ENCODE results near the gene ESPNL. TPM values are rescaled to one million over a fixed set of nuclear protein-coding genes. Genes with fewer than 3 reads are reported as not detected.
A peak's percentile ranks its signal among the peaks of the same experiment; 100 is the strongest.

The ESPNL gene
- polyA plus RNA-seq, 1 donor, result 0.30 TPM

GRCh38 chr2:238142382-238143205, 42.5 kb downstream of the ESPNL start:
- no peak for DNase-seq

GRCh38 chr2:238143239-238143951, 43.3 kb downstream of the ESPNL start:
- no peak for DNase-seq

DNA sequence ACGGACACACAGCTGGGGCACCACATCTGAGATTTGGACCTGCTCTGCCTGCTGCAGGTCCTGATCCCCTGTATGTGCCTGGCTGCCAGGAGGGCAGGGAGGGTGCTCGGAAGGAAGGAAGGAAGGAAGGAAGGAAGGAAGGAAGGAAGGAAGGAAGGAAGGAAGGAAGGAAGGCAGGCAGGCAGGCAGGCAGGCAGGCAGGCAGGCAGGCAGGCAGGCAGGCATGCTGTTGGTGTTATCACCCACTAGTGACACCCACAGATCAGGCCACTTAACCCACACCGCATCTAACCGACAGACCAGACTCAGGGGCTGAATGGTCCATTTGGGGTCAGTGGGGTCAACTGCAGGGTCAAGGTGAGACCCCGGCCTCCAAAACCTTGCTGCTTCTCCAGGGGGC, 44.1 kb downstream of the ESPNL start:
- DNase-seq, result no peak

DNA sequence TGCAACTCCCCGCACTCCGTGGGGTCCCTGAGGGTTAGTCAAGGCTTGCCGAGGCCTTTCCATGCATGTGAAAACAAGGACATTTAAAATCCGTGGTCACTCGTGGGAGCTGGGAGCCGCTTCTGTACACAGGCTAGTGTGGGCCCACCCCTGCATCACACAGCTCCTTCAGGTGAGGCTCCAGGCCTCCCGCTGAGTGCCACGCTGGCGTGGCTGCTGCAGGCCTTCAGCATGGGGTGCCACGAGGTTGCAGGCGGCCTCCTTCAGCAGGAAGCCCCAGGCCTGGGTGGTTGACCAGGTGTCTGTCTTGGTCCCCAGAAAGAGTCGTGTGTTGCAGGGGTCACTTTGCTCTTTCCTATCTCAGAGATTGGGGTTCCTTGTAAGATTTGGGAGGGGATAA, 44.9 kb downstream of the ESPNL start:
- no peak for DNase-seq

DNA sequence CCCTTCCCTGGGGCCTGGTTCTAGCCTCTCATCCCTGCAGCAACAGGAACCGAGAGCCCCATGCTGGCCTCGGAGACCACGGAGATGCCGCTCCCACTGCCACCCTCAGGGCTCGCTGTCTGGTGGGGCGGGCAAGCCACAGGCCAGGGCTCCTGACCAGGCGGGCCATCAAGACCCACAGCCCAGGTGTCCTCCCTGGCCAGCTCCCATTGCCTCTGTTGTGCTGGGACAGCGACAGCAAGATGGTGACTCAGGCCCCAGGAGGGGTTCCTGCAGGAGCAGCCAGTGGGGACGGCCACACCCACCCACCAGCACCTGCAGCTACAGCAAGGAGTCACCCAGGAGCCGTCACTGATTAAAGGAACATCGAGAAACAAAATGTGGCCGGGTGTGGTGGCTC, 45.7 kb downstream of the ESPNL start:
- no peak for DNase-seq

DNA sequence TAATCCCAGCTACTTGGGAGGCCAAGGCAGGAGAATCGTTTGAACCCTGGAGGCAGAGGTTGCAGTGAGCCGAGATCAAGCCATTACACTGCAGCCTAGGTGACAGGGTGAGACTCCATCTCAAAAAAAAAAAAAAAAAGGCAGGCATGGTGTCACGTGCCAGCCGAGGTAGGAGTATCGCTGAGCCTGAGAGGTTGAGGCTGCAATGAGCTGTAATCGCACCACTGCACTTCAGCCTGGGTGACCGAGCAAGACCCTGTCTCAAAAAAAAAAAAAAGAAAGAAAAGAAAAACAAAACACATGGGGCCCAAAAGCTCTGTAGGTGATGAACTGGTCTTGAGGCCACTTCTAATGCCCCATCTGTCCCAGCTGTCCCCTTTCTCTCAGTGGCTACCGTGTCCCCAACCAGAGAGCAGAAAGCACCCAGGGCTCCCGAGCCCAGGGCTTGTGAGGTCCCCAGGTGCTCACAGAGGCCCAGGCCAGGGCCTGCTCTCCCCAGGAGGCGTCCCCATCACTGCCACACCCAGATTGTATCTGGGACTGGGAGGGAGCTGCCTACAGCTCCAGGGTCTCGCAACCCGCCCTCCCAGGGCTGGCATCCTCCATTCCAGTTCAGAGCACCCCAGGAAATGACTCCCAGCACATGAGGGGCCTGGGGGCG, 46.9 kb downstream of the ESPNL start:
- DNase-seq, result no peak

DNA sequence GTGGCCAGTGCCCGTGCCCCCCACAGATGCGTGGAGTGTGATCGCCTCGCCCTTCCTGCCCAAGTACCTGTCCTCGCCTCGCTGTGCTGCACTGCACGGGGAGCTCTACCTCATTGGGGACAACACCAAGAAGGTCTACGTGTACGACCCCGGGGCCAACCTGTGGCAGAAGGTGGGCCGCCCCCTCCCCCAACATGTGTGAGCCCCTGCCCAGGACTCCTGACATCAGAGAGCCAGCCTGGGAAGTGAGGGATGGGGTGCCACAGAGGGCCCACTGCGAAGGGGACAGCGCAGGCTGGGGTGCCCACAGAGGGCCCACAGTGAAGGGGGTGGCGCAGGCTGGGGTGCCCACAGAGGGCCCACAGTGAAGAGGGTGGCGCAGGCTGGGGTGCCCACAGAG, 48.8 kb downstream of the ESPNL start:
- no peak for DNase-seq

GRCh38 chr2:238149841-238150572, 49.9 kb downstream of the ESPNL start:
- DNase-seq, result no peak

- no peak for DNase-seq
Measured at GRCh38 chr2:238150686-238151085, 50.5 kb downstream of the ESPNL start.

- no peak for DNase-seq
Measured at GRCh38 chr2:238151205-238151604, 51.1 kb downstream of the ESPNL start.

DNA sequence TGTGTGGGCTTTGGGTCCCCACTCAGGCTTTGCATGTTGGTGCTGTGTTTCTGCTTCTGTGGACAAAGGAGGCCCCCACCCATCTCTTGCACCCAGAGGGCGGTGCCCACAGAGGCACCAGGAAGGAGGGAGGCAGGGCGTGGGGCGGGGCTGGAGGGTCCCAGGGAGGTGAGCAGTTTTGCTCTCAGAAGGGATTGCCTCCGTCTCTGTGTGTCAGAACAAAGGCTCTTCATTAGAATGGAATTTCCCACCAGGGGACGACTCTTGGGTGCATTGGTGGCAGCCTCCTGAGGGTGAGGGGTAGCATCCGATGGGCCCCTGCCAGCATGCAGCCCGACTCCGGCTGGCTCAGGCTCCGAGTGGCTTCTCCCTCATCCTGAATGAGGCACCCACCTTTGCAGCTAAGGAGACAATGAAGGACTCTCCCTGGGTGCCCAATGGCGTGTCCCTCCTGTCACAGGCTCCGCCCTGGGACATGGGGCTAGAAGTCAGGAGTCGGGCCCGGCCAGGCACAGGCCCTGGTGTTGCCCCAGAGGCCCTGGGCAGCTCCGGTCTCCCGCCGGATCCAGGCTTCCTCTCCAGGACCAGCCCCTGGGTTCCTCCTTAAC, 51.6 kb downstream of the ESPNL start:
- no peak for DNase-seq

DNA sequence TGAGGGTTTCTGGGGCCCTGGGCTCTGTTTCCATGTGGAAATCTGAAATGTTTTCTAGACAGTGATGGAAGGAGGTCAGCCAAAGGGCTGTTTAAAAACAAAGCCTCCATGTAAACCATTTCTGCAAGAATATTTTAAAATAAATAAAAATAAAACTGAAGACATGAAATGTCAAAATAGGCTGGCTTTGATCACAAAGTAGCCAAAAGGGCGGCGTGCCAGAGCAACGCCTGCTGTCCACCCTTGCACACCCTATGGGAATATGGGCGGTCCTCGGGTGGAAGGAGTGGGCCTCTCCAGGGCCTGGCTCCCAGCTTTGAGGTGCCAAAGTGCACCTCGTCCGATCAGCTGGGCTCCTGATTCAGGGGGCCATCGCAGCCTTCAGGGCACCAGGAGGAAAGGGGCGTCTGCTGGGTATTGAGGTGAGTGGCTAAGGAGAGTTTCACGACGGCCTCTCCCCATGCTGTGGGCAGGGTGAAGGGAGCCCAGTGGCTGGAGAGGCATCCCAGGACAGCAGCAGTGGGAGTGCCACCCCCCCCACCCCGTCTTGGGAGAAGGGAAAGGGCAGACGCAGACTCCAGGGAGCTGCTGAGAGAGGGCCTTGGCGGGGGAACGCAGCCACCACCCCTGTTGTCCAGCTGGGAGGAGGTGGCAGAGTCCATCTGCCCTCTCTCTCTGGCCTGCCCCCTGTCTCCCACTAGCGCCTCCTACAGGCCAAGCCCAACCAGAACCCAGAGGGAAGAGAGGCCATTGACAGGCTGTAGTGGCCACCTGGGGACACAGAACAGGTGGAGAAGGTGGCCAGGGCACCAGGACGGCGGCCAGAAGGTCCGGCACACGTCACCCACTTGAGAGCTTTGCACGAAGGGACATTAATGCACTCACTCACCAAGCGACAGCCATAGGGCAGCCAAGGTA, 52.9 kb downstream of the ESPNL start:
- DNase-seq, result no peak

GRCh38 chr2:238154570-238154969, 54.4 kb downstream of the ESPNL start:
- no peak for DNase-seq

GRCh38 chr2:238155051-238155760, 55.1 kb downstream of the ESPNL start:
- DNase-seq, result peak; percentile 87

DNA sequence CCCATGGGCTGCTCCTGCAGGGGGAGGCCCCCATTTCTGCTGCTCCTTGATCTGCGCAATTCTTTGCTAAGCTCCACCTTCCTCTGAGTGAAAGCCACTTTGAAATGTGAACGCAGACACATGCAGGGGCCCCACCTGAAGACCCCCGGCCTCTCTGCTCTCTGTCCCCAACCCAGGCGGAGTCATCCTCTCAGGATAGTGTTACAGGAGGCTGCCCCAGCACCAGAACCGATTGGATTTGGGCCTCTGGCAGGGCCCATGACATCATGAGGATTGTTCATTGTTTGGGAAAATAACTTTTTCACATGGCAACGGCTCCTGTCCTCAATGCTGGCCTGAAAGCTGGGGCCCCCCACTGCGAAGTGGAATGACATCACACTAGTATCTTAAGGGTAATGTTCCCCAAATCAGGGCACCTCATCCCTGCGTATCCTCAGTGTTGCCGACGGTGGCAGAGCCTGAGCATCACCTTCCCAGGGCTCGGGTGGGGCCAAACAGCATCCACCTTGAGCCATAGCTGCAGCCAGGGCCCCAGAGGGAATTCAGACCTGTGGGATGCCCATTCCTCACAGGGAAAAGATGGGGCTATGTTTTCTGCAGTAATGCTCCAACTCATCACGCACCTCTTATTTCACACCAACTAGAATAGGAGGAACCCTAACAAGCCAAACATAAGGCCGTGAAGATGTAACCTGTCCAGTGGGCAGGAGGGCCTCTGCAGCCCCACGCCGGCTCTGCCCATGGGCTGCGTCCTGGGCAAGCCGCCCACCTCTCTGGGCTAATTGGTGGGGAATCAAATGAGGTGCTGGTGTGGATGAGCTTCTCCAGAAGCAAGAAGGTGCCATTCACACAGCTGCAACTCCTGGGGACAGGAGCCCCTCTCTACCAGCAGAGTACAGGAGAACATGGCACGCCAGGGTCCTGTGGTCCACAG, 55.9 kb downstream of the ESPNL start:
- DNase-seq, result no peak

GRCh38 chr2:238157506-238158017, 57.4 kb downstream of the ESPNL start:
- DNase-seq, result no peak

DNA sequence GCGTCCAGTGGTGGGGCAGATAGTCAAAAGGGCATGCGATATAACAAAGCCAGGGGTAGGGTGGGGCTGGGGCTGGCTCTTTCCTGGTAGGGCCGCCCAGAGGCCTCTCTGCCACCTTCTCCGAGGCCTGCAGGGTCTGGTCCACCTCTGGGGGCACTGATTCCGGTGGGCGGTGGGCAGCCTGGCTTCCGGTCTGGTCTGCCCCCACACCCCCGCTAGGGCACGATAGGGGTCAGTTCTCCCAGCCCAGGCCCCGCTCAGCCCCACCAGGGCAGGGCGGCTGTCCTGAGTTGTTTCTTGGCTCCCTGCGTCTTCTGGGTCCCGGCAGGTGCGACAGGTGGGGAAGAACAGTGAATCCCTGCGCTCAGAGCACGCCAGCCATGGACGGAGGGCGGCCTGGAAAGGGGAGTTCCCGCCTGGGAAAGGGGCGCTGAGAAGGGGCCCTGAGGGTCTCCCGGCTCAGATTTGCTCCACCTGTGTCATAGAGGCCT, 57.9 kb downstream of the ESPNL start:
- DNase-seq, result no peak

- DNase-seq, result no peak
Measured at GRCh38 chr2:238158509-238159070, 58.5 kb downstream of the ESPNL start, which contains the start of gene ERFE. Gene ERFE, plus strand, starts transcription at chr2:238158970. Its CDS starts 38 bp downstream, at chr2:238159008.

Data from left kidney (tissue), 2 donors.